HuH-7 (cell line): ENCODE results near the gene STOX2.
"Not testable (repeated sequence)": the region's sequence is repeated elsewhere in the genome, so short reads cannot be mapped to it uniquely, and the experiment has no call there.

Experiments used
- DNase-seq: peaks from one replicate; pipeline ENCODE4 v3.0.0; 2011; ENCODE audit warnings: low spot score

The STOX2 gene

DNA sequence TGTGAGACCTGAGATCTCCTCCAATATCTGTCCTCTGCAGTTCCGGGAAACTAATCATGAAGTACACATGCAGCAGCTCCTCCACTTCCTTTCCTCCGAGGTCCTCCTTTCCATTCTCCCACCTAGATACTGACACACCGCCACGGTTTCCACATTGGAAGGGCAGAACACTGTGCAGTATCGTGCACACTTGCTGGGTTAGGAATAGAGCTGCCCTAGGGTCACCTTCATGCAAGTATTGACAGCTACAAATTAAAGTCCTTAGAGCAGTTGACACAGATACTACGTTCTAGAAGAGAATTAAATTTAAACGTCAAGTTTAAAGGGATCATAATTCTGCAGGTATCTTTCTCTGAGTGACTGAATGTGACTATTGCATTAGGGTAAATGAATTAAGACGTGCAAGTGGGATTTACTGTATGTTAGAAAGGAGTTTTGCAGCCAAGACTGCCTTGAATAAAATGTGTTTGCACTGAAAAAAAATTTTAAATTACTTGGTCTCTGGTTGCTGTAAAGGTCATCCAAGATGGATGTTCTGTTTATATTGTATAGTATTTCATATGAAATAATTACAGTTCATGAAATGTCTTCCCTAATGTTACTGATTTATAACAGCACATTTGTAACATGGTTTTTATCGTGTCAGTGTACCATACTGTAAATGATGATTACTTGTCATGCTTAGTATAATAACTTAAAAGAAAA lies 117.7 kb downstream of the STOX2 start:
- no peak for DNase-seq

DNA sequence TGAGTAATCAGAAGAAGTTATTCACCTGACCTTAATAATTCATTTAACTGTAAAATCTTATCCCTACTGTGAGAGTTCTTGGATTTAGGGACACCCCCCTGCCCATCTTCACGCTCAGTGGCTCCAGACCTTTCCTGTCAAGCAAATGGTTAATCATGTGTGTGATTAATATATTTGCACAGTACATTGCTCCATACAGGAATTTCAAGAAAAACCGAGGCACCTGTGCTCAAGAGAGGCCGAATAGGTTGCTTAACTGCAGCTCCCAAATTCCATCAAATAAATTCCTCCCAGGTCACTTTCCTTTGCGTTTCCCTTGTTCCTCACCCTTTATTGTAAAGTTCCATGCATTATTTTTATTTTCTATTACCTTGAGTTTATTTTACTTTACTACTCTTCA lies 119.5 kb downstream of the STOX2 start:
- DNase-seq = no peak

DNA sequence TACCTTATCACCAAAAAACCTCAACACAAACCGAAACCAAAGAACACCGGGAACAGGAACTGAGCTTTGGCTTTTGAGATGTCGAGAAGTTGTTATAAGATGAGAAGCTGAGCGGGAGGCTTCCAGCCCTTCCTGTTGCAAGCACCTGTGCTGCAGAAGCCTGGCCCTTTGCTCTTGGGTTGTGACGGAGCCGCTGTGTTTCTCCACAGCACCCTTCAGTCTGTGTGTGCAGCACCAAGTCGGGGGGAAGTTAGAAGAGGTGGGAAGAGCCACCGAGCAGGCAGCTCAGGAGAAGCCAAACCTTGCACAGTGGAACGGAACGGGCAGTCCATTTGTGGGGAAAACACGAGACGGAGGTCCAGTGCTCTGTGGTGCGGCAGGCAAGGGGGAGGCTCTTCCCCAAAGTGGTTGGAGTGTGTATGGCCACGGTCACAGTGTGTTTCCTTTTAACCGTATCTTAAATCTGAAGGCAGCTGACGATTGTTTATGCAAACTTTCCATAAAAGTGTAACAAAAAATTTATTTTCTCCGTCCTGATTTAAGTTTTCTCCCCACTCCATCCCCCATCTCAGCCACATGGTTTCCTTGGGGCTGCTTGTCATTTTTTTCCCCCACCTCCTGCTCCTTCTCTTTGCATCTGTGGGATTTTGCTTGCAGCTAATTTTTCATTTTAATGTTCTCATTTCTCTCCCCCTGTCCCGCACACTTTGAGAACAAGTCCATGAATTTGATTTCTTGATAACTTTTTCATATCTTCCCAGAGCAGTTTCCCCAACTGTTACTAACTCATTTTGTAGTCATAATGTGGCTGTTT lies 123.7 kb downstream of the STOX2 start:
- DNase-seq = no peak

DNA sequence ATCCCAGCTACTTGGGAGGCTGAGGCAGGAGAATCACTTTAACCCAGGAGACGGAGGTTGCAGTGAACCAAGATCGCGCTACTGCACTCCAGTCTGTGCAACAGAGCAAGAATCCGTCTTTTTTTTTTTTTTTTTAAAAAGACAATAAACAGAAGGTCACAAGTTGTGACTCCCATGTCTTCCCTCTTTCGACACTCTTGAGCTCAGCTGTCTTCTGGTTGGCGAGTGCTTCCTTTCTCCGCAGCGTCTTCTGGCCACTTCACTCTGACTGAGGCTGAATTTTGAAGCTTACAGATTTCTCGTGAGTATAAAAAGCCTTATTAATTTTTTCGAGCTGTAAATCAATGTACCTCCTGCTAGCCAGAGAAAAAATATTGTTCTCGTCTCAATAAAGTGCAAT lies 124.9 kb downstream of the STOX2 start:
- DNase-seq = no peak

DNA sequence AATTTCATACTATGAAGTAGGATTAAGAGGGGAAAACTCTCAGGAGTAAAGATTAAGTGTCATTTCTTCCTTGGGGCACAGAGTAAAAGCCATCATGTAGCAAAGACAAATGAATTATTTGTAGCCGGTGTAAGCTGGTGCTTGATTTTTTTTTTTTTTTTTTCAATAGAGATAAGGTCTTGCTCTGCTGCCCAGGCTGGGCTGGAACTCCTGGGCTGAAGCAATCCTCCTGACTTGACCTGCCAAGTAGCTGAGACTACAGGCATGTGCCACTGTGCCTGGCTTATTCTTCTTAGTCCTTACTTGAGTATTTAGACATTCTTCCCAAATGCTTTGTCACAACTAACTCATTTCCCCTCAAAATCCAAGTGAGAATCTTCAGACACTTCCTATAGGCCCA lies 125.7 kb downstream of the STOX2 start:
- no peak for DNase-seq

DNA sequence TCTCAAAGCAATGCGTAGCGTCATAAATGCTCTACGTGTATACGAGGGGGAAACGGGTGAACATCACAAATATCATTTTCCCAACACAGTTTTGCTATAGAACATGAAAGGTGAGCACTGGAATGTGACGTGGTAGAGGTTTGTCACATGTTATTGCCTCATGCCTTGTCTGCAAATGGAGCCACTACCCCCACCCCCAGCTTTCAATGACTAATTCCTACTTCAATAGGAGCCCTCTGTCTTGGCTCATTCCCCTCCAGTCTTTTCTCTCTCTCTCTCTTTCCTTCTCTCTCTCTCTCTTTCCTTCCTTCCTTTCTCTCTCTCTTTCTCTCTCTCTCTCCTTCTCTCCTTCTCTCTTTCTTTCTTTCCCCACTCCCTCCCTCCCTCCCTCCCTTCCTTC lies 127.0 kb downstream of the STOX2 start:
- DNase-seq = no peak

DNA sequence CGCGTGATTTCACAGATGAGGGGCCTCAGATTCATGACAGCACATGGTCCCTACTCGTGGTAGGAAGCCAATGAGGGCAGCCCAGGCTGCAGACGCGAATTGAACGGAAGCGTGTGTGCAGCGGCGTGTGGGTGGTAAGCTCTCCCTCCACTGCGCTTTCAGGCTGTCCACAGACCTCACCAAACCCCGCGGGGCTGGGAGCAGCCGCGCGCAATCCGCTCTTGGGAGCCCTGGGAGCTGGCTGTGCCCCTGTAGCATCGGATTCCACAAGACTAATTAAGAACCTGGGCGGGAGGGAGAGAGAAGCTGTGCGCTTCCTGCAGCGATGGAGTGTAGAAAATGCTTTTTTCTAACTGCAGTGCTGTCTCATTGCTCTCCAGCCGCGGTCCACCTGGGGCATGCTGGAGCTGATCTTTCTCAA lies 134.9 kb downstream of the STOX2 start:
- DNase-seq = no peak

DNA sequence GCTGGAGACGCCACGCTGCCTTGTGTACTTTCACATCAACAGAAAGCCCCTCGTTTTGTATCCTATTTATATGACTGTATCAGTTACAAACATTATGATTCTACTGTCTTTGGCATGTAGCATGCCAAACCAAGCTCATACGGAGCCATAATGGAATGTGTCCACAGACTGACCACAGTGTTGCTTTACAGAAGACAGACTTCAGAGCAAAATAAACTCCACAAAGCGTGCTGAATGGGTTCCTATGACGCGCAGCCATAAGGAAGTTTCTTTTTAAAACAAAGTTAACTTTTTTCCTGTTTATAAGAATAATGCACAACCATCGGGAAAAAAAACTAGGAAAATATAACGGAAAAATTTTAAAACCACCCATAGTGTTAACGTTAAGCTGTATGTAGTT lies 136.0 kb downstream of the STOX2 start:
- DNase-seq = no peak

DNA sequence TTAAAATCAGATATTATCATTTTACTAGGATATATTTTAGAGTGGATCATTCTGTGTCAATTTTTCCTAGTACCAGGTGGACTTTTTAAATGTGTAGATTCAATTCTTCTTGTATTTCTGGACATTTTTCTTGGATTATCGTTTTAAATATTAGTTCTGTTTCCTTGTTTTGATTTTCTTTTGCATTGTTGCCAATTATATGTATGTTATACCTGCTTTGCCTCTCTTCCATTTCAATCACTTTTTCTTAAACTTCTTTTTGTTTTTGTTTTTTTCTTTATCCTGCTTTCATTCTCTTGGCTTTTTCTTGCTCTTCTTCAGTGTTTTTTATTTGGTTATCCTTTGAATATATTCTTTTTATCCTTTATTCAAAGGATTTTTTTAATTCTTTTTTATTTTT lies 141.0 kb downstream of the STOX2 start:
- DNase-seq = no peak

DNA sequence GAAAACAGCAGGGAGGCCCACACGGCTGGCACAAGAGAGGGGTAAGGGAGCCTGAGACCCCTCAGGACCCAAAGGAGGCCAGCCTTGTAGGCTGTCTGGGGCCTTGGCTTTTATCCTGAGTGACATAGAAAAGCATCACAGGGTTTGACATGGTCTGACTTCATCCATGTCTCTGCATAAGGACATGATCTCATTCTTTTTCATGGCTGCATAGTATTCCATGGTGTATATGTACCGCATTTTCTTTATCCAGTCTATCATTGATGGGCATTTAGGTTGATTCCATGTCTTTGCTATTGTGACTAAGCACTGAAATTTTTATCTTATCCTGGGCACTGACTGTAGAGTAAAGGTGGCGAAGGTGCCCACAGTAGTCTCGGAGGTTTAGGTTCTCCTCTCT lies 146.2 kb downstream of the STOX2 start:
- not testable (repeated sequence) for DNase-seq

DNA sequence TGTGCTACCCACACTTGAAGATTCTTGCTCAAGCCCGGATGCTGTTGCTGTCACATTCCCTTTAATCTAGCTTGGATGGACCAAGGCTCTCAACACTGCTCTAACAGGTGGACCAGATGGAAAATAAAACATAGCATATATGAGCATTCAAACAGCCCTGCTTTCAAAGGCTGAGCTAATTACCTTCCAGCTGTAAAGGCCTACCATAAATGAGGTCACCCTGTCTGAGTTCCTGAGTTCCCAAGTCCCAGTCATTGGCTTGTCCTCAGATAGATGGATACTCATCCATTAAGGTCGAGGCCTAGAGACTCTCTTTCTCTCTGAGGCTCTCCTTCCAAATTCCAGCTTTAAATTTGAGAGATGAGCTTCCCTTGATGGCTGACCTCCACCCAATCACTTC lies 147.5 kb downstream of the STOX2 start:
- DNase-seq = no peak

DNA sequence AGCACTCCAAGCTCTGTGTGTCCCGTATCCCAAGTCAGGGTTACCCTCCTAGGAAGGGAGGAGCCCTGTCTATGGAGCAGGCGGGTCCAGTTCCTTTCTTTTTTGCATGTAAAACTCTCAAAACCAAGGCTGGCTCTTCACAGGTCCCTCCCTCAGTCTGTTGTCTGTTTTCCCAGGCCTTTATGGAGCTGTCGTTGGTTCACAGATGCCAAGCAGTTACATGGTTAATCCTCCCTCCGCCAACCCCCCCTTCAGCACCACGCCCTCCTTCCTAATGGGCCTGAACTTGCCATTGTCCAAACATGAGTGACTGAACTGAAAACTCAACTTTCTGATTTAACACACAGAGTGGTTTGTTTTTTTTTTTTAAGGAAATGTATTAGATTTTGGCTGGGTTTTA lies 148.3 kb downstream of the STOX2 start:
- DNase-seq = no peak

DNA sequence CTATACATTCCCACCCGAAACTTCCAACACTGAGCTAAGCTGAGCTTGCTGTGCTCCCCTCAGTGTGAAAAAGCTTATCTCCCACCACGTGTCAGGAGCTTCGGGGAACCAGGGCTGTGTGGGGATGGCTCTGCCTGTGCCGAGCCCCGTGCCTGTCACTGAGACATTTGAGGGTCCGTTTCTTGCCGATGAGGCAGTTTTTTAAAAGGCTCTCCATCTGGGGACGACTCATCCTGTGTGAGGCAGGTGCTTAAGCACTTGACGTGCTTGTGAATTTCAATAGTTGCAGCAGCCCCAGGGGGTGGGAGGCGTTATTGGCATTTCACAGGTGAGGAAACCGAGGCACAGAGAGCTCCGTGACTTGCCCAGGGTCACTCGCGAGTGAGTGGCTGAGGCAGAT lies 151.8 kb downstream of the STOX2 start:
- DNase-seq = no peak

DNA sequence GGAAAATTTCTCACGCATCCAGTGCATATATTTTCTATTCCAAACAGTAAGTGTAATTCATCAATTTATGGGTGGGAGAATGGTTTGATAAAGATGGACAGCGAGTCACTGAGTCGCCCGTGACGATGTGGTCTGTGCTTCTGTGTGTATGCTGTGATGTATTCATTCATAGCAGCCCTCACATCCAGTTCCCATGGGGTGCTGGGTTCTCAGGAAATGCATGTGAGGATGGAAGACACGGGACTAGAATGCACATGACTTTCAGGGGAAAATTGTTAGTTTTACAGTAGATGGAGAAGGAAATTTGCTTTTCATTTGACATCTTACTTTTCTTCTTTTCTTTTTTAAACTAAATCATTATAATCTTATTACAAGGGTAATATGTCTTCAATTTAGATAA lies 152.9 kb downstream of the STOX2 start:
- DNase-seq = no peak

DNA sequence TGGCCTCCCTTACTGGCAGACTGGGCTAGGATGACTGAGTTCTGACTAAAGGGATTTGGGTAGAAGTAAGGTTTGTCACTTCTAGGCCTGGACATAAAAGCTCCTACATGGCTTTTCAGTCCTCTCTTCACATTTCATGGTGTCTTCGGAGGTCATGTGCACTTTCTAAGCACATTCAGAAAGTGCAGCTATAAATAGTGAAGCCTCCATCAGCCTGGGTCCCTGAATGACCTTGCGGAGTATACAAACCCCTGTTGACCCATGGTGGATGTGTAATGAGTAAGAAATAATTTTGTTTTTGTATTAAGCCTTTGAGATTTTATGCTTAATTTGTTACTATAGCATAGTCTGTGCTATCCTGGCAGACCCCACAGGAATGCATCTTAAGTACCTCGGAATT lies 154.0 kb downstream of the STOX2 start:
- no peak for DNase-seq

DNA sequence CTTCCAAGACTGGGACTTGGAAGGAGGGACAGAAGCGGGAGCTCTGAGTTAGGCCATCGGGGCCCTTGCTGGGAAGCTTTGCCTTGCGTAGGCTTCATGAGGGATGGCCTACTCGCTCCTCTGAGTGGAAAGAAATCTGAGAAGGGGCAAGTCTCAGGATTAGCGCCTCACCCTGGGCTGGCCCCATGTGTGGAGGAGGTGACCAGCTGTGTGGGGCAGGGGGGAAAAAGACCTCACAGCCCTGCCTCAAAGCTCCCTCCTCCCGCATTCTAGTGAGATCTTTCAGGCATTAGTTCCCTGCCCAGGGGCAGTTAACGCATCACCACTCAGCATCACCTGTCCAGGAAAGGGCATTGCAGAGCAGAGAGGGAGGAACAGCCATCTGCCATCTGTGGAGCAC lies 156.5 kb downstream of the STOX2 start:
- no peak for DNase-seq

DNA sequence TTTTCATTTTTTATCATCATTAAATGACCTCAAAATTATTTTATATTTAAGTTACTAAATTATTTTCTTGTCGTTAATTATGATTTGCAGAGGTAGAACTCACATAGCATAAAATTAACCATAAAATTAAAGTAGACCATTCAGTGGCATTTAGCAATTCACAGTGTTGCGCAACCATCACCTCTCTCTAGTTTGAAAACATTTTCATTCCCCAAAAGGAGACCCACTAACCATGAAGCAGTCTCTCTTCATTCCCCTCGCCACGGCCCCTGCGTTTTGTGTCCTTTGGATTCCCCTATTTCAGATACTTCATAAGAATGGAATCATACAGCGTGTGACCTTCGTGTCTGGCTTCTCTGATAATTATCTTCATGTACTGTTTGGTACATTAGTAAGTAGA lies 157.7 kb downstream of the STOX2 start:
- no peak for DNase-seq

DNA sequence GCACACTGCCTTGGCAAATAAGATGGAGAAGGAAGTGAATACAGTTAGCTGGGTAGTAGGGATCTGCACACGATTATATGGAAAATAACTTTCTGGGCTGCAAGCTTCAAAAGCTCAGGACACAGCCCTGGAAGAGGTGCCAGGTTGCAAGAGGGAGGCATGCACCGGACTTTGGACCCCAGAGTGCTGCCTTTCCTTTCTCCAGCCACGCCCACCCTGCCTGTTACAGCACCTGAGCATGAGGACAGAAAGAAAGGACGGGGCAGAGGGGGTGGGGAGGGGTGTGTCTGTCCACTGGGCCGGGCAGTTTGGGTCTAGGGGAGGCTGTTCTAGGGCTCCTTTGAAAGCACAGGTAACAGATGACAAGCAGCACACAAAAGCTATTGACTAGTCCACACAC lies 159.8 kb downstream of the STOX2 start:
- peak; percentile 20 for DNase-seq

DNA sequence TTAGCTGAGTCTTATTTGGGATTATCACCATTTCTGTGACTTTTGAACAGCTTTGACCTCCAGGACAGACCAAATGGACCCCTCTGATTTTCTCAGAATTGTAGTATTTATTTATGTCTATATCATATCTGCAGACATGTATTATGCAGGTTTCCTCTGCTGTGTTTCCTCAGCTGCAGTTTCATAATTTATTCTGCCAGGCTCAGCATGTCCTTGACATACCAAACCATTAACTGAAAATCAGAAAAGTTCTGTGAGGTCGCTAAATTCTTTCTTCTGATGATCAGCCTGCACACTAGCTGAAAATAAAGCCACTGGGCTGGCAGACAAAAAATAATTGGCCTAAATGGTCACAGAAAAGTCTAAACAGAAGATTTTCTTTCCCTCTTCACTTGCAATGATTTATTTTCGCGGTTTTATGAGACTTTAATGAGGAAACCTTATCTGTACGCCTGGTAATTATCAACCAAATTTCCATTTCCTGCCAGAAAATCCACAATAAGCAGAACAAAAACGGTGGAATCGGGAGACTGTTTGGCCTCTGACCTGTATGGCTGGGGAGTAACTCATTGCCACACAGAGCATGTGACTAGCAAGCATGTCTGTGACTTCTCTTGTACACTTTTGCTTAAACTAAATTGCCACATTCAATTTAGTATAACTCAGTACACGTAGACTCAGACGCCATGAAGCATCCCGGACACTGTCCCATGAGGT lies 161.6 kb downstream of the STOX2 start:
- no peak for DNase-seq

DNA sequence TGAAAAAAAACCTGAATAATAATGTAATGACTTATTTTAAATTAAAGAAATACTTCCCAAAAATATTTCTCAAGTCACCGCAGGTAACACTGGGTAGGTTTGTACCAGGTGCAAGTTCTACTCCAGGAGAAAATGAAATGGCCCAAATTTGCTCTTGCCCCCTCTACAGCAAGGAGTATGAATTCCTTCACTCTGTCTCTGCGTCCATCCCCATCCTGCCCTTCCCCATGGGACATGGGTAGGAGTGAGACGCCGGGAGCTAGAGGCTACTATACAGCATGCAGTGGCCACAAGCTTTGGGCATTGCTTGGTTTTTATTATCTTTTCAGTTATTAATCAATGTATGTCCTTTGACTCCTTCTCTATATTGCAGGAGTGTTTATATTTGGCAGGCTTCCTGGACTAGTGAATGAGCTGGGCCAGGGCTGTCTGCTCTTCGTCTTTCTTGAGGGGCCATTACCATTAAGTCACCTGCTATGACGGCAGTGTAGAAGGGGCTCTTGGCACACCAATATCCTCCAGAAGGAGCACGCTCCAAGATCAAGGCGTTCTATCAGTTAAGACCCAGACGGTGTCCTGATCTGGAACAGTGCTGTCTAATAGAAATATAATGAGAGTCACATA lies 162.9 kb downstream of the STOX2 start:
- DNase-seq = no peak
